ENCODE data around the gene TMEM204. TPM values are rescaled to one million over a fixed set of nuclear protein-coding genes. Genes with fewer than 3 reads are reported as not detected.

The TMEM204 gene
- total and polyA plus RNA-seq, 3 donors from 2014 or later = 13.7 to 21.4 (median 19.4) TPM

GRCh38 chr16:1505912-1506311, 27.6 kb upstream of the TMEM204 start:
- 95 to 98% methylated on average over 15 to 21 of the region's 22 CpGs for WGBS, 2 donors
- TF ChIP-seq CTCF (IDR thresholded peaks at IDR 0.05) (no peak), POLR2A (IDR thresholded peaks at IDR 0.05) (no peak)
- intact Hi-C loops (cut with DNase I; ENCODE audit: low total_unique reads) = no loop called here
- Histone ChIP-seq H3K27ac (no peak overlapping the region), H3K9me3 (no peaks in the 10 kb centered on the region), H3K36me3 (ENCODE audit: low read depth, missing control alignments) (no peaks in the 10 kb centered on the region), H3K27me3 (no peaks in the 10 kb centered on the region), H3K4me3 (no peak overlapping the region), H3K4me1 (no peaks in the 10 kb centered on the region)
- no peak for DNase-seq

- intact Hi-C loops (cut with DNase I; ENCODE audit: low total_unique reads) = no loop called here
Observed at GRCh38 chr16:1506494-1507213, 26.8 kb upstream of the TMEM204 start.

GRCh38 chr16:1508494-1509187, 24.8 kb upstream of the TMEM204 start:
- 85 to 93% methylated on average over 6 to 24 of the region's 24 CpGs for WGBS, 2 donors
- intact Hi-C loops (cut with DNase I; ENCODE audit: low total_unique reads) = no loop called here
- no peaks in the 10 kb centered on the region for H3K36me3 ChIP-seq (ENCODE audit: low read depth, missing control alignments)
- no peak overlapping the region for H3K27ac ChIP-seq
- H3K9me3 ChIP-seq = no peaks in the 10 kb centered on the region
- H3K27me3 ChIP-seq = no peaks in the 10 kb centered on the region
- no peak for DNase-seq
- H3K4me1 ChIP-seq = no peaks in the 10 kb centered on the region
- no peak for TF ChIP-seq CTCF (IDR thresholded peaks at IDR 0.05)
- no peak for TF ChIP-seq POLR2A (IDR thresholded peaks at IDR 0.05)
- no peak overlapping the region for H3K4me3 ChIP-seq

More at GRCh38 chr16:1506494-1507213, 26.8 kb upstream of the TMEM204 start:
- 91% methylated on average over 4 to 34 of the region's 37 CpGs for WGBS, 2 donors
- H3K4me3 ChIP-seq = no peak overlapping the region
- H3K27ac ChIP-seq = no peak overlapping the region
- H3K36me3 ChIP-seq (ENCODE audit: low read depth, missing control alignments) = no peaks in the 10 kb centered on the region
- DNase-seq = no peak
- H3K9me3 ChIP-seq = no peaks in the 10 kb centered on the region
- H3K27me3 ChIP-seq = no peaks in the 10 kb centered on the region
- TF ChIP-seq CTCF (IDR thresholded peaks at IDR 0.05) (no peak), POLR2A (IDR thresholded peaks at IDR 0.05) (no peak)
- no peaks in the 10 kb centered on the region for H3K4me1 ChIP-seq

- H3K9me3 ChIP-seq = no peaks in the 10 kb centered on the region
- H3K4me3 ChIP-seq = no peak overlapping the region
- intact Hi-C loops (cut with DNase I; ENCODE audit: low total_unique reads) = no loop called here
- H3K27ac ChIP-seq = no peak overlapping the region
- H3K4me1 ChIP-seq = no peaks in the 10 kb centered on the region
- H3K36me3 ChIP-seq (ENCODE audit: low read depth, missing control alignments) = no peaks in the 10 kb centered on the region
- TF ChIP-seq CTCF (IDR thresholded peaks at IDR 0.05) (no peak), POLR2A (IDR thresholded peaks at IDR 0.05) (no peak)
- no peaks in the 10 kb centered on the region for H3K27me3 ChIP-seq
- no peak for DNase-seq
- WGBS, 2 donors = 86 to 88% methylated on average over 24 to 44 of the region's 44 CpGs
Observed at GRCh38 chr16:1509307-1510221, 23.9 kb upstream of the TMEM204 start.
